ENCODE data around the gene TMPO.
"Not testable (repeated sequence)": the region's sequence is repeated elsewhere in the genome, so short reads cannot be mapped to it uniquely, and the experiment has no call there.

Gene TMPO

DNA sequence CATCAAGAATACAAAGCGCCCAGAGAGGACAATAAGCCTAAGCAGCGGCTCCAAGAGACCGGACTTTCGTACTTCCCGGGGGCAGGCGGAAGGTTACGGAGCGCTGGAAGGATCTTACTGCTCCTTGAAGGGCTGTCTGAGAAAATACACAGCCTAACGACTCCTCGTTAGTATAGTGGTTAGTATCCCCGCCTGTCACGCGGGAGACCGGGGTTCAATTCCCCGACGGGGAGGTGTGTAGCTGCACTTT is 12.1 kb upstream of the TMPO start:
- no peak for TF ChIP-seq Cebpa-rat (IDR thresholded peaks at IDR 0.05)
- H3K9ac ChIP-seq, result peak overlapping the region; percentile 88 to 97 (median 92)
- H3K4me1 ChIP-seq, result peaks cover 8 to 41% (median 13%) of the 10 kb centered on the region in 10 experiments; a peak in 14 of 20 replicates
- no peaks in the 10 kb centered on the region for H3K9me3 ChIP-seq (replicated peaks in 1 of 11)
- peak overlapping the region; percentile 58 to 73 (median 67) for H3K4me3 ChIP-seq
- H4K20me1 ChIP-seq, result no peaks in the 10 kb centered on the region
- H3K27ac ChIP-seq, result peak overlapping the region; percentile 88 to 98 (median 96)
- H3K27me3 ChIP-seq, result no peaks in the 10 kb centered on the region
- H3K36me3 ChIP-seq, result no peaks in the 10 kb centered on the region
- peak overlapping the region; percentile 55 to 77 (median 68) for H3K4me2 ChIP-seq

DNA sequence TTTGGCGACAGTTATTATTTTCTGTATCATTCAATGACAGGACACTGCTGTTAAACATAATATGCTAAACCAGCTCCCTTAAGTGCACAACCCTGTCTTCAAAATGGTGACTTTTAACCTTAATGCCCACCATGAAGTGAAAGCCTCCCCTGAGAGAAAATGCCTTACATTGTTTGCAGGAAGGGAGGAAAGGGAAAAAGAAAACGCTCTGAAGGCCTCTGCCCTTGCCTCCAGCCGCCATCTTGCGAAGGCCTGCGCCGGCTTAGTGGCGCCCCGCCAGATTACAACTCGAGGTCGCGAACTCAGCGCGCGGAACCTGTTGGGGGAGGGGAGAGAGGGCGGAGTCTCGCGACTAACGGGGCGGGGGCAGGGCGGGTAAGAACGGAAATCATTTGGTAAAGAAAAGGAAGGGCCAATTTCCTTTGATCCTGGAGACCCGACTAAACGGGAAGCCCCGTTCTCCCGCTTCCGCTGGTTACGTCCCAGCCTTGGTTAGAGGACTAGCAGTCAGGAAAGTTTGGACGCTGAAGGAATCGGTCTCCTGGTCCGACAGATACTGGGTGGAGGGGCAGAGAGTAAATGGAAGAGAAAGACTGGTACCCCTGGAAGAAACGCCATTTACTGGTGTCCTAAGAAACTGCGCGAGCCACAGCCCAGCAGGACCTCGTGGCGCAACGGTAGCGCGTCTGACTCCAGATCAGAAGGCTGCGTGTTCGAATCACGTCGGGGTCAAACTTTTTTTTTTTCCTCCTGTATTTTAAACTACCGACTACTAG is 11.6 kb upstream of the TMPO start:
- Histone ChIP-seq H3K4me3 (peak overlapping the region; percentile 58 to 73 (median 67)), H3K4me1 (peaks cover 8 to 41% (median 13%) of the 10 kb centered on the region in 10 experiments; a peak in 14 of 20 replicates), H3K36me3 (no peaks in the 10 kb centered on the region), H4K20me1 (no peaks in the 10 kb centered on the region), H3K27me3 (no peaks in the 10 kb centered on the region), H3K9me3 (replicated peaks in 1 of 11) (no peaks in the 10 kb centered on the region), H3K27ac (peak overlapping the region; percentile 88 to 98 (median 96)), H3K9ac (peak overlapping the region; percentile 88 to 97 (median 92)), H3K4me2 (peak overlapping the region; percentile 62 to 77 (median 69))
- no peak for TF ChIP-seq Cebpa-rat (IDR thresholded peaks at IDR 0.05)

DNA sequence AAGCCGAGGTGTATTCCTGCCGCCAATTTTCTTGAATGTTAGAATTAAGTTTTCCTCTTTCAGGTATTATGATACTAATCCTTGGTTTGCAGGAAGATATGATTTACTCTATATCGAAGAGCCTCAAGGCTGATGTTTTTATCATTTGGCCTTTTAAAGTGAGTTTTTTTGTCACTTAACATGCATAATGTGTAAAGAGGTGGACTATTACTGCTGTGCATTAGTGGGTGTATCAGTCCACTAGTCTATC is 11.1 kb upstream of the TMPO start:
- no peaks in the 10 kb centered on the region for H4K20me1 ChIP-seq
- TF ChIP-seq Cebpa-rat (IDR thresholded peaks at IDR 0.05), result no peak
- peak overlapping the region; percentile 88 to 98 (median 96) for H3K27ac ChIP-seq
- H3K9ac ChIP-seq, result peak overlapping the region; percentile 88 to 97 (median 92)
- H3K4me2 ChIP-seq, result peak overlapping the region; percentile 62 to 76 (median 68); a peak in 21 of 22 replicates
- no peaks in the 10 kb centered on the region for H3K36me3 ChIP-seq
- peak overlapping the region; percentile 58 to 73 (median 67) for H3K4me3 ChIP-seq
- H3K4me1 ChIP-seq, result peaks cover 8 to 41% (median 13%) of the 10 kb centered on the region in 10 experiments; a peak in 14 of 20 replicates
- no peaks in the 10 kb centered on the region for H3K9me3 ChIP-seq (replicated peaks in 1 of 11)
- no peaks in the 10 kb centered on the region for H3K27me3 ChIP-seq

DNA sequence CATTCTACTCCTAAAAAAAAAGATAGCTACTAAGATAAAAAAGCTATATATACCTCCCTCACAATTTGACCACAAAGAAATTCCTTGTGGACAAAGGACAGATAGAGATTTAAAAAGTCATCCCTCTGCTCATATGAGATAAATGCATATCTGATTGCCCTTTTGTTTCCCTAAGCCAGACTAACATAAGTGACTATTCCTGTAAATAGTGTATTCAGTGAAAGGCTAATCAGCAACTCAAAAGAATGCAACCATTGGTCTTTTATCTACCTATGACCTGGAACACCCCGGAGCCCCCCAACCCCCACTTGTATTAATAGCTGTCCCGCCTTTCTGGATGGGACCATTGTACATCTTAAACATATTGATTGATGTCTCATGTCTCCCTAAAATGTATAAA is 6.3 kb upstream of the TMPO start:
- H3K4me2 ChIP-seq, result no peak overlapping the region
- no peak overlapping the region for H3K9ac ChIP-seq

DNA sequence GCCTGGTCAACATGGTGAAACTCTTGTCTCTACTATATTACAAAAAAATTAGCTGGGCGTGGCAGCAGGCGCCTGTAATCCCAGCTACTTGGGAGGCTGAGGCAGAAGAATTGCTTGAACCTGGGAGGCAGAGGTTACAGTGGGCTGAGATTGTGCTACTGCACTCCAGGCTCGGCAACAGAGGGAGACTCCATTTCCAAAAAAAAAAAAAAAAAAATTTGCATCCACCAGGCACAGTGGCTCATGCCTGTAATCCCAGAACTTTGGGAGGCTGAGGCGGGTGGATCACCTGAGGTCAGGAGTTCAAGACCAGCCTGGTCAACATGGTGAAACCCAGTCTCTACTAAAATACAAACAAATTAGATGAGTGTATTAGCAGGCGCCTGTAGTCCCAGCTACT is 3.6 kb upstream of the TMPO start:
- not testable (repeated sequence) for H3K9me3 ChIP-seq (replicated peaks in 1 of 11); H3K36me3 ChIP-seq; H3K9ac ChIP-seq; H3K27me3 ChIP-seq; H3K27ac ChIP-seq; H4K20me1 ChIP-seq; H3K4me3 ChIP-seq
- H3K4me2 ChIP-seq, result peak overlapping the region in 2 of 11 experiments; percentile 86 to 89; a peak in 1 of 22 replicates
- H3K4me1 ChIP-seq, result peaks cover 14 to 24% (median 18%) of the 10 kb centered on the region in 10 experiments

More for the DNA sequence above, 6.3 kb upstream of the TMPO start:
- no peaks in the 10 kb centered on the region for H3K9me3 ChIP-seq (replicated peaks in 1 of 11)
- H3K4me1 ChIP-seq, result peaks cover 22 to 37% (median 29%) of the 10 kb centered on the region in 10 experiments
- no peak for TF ChIP-seq Cebpa-rat (IDR thresholded peaks at IDR 0.05)
- no peak overlapping the region for H3K4me3 ChIP-seq
- no peaks in the 10 kb centered on the region for H4K20me1 ChIP-seq
- H3K36me3 ChIP-seq, result peaks cover 0 to 6% (median 0%) of the 10 kb centered on the region in 11 experiments; a peak in 2 of 22 replicates
- no peak overlapping the region for H3K27ac ChIP-seq
- no peaks in the 10 kb centered on the region for H3K27me3 ChIP-seq

DNA sequence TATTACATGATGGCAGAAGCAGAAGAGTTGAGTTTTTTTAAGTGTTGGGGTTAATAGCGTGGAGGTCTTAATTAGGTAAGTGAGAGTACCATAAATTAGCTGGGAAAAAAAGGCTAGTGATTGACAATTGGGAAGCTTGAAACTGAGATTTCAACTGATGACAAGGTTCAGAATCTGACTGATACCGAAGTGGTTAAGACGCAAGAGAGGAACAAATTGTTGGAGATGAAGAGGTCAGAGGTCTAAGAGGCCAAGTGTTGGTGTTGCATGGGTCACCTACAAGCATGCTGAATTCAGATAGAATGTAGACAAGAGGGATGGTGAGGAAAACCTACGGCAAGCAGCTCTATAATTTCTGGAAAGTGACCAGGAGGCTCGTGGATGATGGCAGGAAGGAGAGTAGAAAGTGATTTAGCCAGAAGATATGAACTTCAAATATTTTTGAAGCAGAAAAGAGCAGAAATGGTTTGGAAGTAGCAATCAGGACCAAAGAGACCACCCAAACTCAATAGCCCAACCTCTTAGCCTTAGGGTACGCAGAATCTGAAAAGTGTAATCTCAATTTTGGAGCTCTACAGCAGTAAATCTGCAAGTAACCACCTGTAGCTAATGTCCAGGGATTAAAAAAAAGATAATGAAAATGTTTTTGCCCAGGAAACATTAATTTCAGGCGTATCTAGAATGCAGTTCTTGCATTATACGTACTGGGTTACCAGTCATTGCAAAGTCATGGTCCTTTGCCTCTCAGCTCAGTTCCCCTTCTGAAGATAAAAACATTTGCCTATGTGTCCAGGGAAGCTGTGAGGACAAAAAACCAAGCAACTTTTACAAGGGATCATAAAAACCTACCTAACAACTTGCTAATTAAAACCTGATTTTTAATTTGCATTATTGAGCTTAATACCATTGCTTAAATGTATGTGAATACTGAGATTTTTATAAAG is 1.7 kb upstream of the TMPO start:
- Histone ChIP-seq H3K27me3 (no peaks in the 10 kb centered on the region), H3K4me1 (peaks cover 14 to 29% (median 20%) of the 10 kb centered on the region in 10 experiments), H3K36me3 (peaks cover 0 to 27% (median 18%) of the 10 kb centered on the region in 11 experiments; a peak in 14 of 22 replicates), H3K9ac (peak overlapping the region; percentile 92 to 100 (median 98)), H3K4me3 (peak overlapping the region; percentile 84 to 100 (median 96)), H3K9me3 (replicated peaks in 1 of 11) (no peaks in the 10 kb centered on the region), H3K27ac (peak overlapping the region; percentile 89 to 100 (median 99); a peak in 21 of 22 replicates), H4K20me1 (peaks cover 5 to 28% (median 21%) of the 10 kb centered on the region in 11 experiments; a peak in 20 of 22 replicates), H3K4me2 (peak overlapping the region; percentile 69 to 89 (median 85))
- TF ChIP-seq Cebpa-rat (IDR thresholded peaks at IDR 0.05), result no peak

DNA sequence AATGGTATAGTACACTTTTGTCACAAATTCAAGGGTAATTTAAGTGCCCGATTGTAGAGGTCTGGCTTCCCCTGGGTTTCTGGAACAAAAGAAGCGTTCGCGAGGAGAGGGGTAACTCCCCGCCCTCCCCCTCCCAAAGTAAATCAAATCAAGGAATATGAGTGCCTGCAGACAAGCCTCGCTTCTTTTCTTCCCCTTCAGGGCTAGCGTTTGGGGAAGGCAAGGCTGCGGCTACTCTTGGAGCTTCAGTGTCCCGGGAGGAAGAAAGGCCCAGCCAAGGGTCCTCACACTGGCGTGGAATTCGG is 456 bp upstream of the TMPO start:
- Histone ChIP-seq H4K20me1 (peaks cover 11 to 41% (median 34%) of the 10 kb centered on the region in 11 experiments; a peak in 20 of 22 replicates), H3K4me2 (peak overlapping the region; percentile 69 to 89 (median 85)), H3K27me3 (no peaks in the 10 kb centered on the region), H3K4me3 (peak overlapping the region; percentile 84 to 100 (median 96)), H3K9me3 (replicated peaks in 1 of 11) (no peaks in the 10 kb centered on the region), H3K9ac (peak overlapping the region; percentile 92 to 100 (median 98)), H3K36me3 (peaks cover 0 to 38% (median 26%) of the 10 kb centered on the region in 11 experiments; a peak in 14 of 22 replicates), H3K27ac (peak overlapping the region; percentile 89 to 100 (median 99)), H3K4me1 (peaks cover 23 to 42% (median 29%) of the 10 kb centered on the region in 10 experiments)
- TF ChIP-seq Cebpa-rat (IDR thresholded peaks at IDR 0.05), result no peak

DNA sequence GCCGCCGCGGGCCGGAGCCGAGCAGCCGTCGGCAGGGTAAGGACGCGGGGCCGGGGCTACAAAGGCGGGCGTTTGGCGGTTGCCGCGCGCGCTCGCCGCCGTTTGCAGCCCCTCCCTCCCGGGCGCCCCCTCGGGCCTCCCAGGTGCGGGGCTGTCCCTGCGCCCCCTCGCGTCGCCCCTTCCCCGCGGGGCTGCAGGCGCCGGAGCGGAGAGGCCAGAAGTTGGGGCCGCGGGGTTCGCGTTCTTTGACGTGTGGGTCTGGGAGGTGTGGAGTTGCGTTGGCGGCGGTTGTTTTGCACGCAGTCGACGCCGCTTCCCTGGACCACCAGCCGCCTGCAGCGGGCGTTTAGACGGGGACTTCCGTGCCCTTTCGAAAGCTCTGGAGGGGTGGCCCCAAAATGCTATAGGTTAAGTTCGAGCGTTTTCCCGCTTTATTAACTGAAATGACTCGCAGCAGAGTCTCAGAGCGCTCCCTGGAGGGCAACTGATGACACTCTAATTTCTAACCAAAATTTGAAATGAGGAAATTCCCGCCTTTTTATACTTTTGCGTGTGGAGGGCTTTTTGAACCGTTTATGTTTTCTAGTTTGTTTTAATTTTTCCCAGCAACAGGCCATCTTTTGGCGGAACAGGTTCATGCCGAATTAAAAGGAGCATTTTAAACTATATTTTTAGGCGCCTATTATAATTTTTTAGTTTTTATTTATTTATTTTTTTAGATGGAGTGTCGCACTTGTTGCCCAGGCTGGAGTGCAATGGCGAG is 902 bp downstream of the TMPO start:
- TF ChIP-seq Cebpa-rat (IDR thresholded peaks at IDR 0.05), result no peak
- Histone ChIP-seq H3K4me1 (peaks cover 34 to 56% (median 42%) of the 10 kb centered on the region in 10 experiments), H3K4me3 (peak overlapping the region; percentile 84 to 100 (median 96)), H4K20me1 (peaks cover 21 to 54% (median 48%) of the 10 kb centered on the region in 11 experiments; a peak in 21 of 22 replicates), H3K27me3 (no peaks in the 10 kb centered on the region), H3K9me3 (replicated peaks in 1 of 11) (no peaks in the 10 kb centered on the region), H3K27ac (peak overlapping the region; percentile 89 to 100 (median 99)), H3K9ac (peak overlapping the region; percentile 92 to 100 (median 98)), H3K4me2 (peak overlapping the region; percentile 62 to 95 (median 88)), H3K36me3 (peaks cover 0 to 50% (median 28%) of the 10 kb centered on the region in 11 experiments; a peak in 14 of 22 replicates)

All from BLaER1 treated with 17β-estradiol and CSF1 and Interleukin-3, amounts not matched to agents 10 nM and 100 nM (cell line).